ENCODE data around the gene SLC5A5.
A peak's percentile ranks its signal among the peaks of the same experiment; 100 is the strongest.
"Not testable (repeated sequence)": the region's sequence is repeated elsewhere in the genome, so short reads cannot be mapped to it uniquely, and the experiment has no call there.

Gene SLC5A5

GRCh38 chr19:17871032-17871877 is 490 bp upstream of the SLC5A5 start:
- no peak for DNase-seq (ENCODE audit: low spot score)

GRCh38 chr19:17872251-17873001 is 681 bp downstream of the SLC5A5 start:
- no peak for DNase-seq (ENCODE audit: low spot score)

- peak; percentile 96 for DNase-seq (ENCODE audit: low spot score)
Measured at GRCh38 chr19:17873786-17874757, 2.3 kb downstream of the SLC5A5 start.

GRCh38 chr19:17874758-17875135 is 3.0 kb downstream of the SLC5A5 start:
- no peak for DNase-seq (ENCODE audit: low spot score)

GRCh38 chr19:17877696-17878095 is 6.0 kb downstream of the SLC5A5 start:
- DNase-seq (ENCODE audit: low spot score): peak; percentile 27

- peak; percentile 28 for DNase-seq (ENCODE audit: low spot score)
Measured at GRCh38 chr19:17879466-17879865, 7.7 kb downstream of the SLC5A5 start.

GRCh38 chr19:17881701-17882100 is 10.0 kb downstream of the SLC5A5 start:
- peak; percentile 15 for DNase-seq (ENCODE audit: low spot score)

- peak; percentile 56 for DNase-seq (ENCODE audit: low spot score)
Measured at GRCh38 chr19:17883627-17884410, 12.1 kb downstream of the SLC5A5 start.

GRCh38 chr19:17886515-17886914 is 14.8 kb downstream of the SLC5A5 start:
- no peak for DNase-seq (ENCODE audit: low spot score)

- not testable (repeated sequence) for DNase-seq (ENCODE audit: low spot score)
Measured at GRCh38 chr19:17887221-17887620, 15.5 kb downstream of the SLC5A5 start.

- DNase-seq (ENCODE audit: low spot score): peak; percentile 12
Measured at GRCh38 chr19:17888260-17888659, 16.5 kb downstream of the SLC5A5 start.

GRCh38 chr19:17889609-17890214 is 18.0 kb downstream of the SLC5A5 start:
- peak; percentile 35 for DNase-seq (ENCODE audit: low spot score)

GRCh38 chr19:17893766-17894165 is 22.0 kb downstream of the SLC5A5 start:
- DNase-seq (ENCODE audit: low spot score): peak; percentile 28

GRCh38 chr19:17902701-17903100 is 31.0 kb downstream of the SLC5A5 start:
- peak; percentile 76 for DNase-seq (ENCODE audit: low spot score)

- DNase-seq (ENCODE audit: low spot score): no peak
Measured at GRCh38 chr19:17908244-17908643, 36.5 kb downstream of the SLC5A5 start.

GRCh38 chr19:17909003-17909732 is 37.4 kb downstream of the SLC5A5 start:
- DNase-seq (ENCODE audit: low spot score): no peak

- DNase-seq (ENCODE audit: low spot score): no peak
Measured at GRCh38 chr19:17910791-17911360, 39.1 kb downstream of the SLC5A5 start.

- DNase-seq (ENCODE audit: low spot score): no peak
Measured at GRCh38 chr19:17915940-17916593, 44.3 kb downstream of the SLC5A5 start.

- not testable (repeated sequence) for DNase-seq (ENCODE audit: low spot score)
Measured at GRCh38 chr19:17918151-17918550, 46.4 kb downstream of the SLC5A5 start.
